Measurements from ENCODE around the gene LIN37. TPM values are rescaled to one million over a fixed set of nuclear protein-coding genes. Genes with fewer than 3 reads are reported as not detected.

The LIN37 gene
- total and polyA plus RNA-seq, 9 of the 15 experiments (the other 6 are each of a cell fraction or from before 2014, with no cell fraction given), result 1.2 to 12.5 (median 8.6) TPM

DNA sequence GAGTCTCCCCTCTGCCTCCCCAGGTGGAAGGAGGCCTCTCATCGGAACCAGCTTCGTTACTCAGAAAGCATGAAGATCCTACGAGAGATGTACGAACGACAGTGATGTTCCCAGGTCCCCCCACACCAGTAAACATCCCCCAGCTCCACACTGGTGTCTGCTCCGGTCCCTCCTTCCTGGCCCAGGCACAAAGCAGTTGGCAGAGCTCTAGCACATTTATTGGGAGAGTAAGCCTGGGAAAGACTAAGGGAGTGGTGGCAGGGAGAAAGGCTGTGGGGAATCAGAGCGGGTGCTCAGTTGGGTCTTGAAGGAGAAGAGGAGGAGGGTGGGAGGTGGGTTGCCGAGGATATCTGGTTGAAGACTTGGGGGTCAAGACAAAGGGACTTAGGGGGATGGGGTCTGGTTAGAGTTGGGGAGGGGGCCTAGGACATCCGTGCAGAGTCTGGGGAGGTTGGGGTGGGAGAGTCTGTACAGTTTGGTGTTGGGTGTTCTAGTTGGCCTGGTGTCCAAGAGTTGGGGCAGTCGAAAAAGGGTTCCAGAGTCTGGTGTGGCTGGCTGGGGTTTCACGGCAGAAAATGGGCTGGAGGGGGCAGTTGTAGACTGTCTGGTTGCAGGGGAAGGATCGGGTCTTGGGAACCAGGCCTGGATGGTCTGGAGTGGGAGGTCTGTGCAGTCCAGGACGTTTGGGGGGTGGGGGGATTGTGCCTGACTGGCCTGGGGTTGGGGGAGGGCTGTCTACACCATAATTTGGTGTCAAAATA is 6.2 kb downstream of the LIN37 start:
- H3K4me2 ChIP-seq (ENCODE audit: insufficient read depth, low read length), result no peak overlapping the region
- peaks cover 12 to 38% of the 10 kb centered on the region in 2 experiments for H3K4me1 ChIP-seq (replicated peaks in 1 of 2; ENCODE audit: control insufficient read depth in 2 of 2, insufficient read depth in 2 of 2, low read length in 2 of 2)
- BruUV-seq (replicated peaks), result no TSS peak
- H3K36me3 ChIP-seq (ENCODE audit: control insufficient read depth, insufficient read depth, low read length), result peaks cover 23% of the 10 kb centered on the region; the same call in 1 of the 3 replicates
- ChIA-PET CTCF (ENCODE audit: low intra/inter-chr PET ratio) (no interaction called here), POLR2A (interaction anchor here (1.2 to 1.3 kb wide), 2 partner anchors 9 to 115 kb away, joined by 3 to 7 read pairs; partner anchors contain the start of genes PSENEN and U2AF1L4)
- H3K9me3 ChIP-seq (replicated peaks; ENCODE audit: control insufficient read depth, insufficient read depth, low read depth, low read length), result no peaks in the 10 kb centered on the region
- intact Hi-C loops (cut with micrococcal nuclease), result no loop called here
- no peak overlapping the region for H3K4me3 ChIP-seq
- no peak overlapping the region for H2AFZ ChIP-seq (ENCODE audit: low read depth, low read length)
- H3K27ac ChIP-seq (ENCODE audit: extremely low read depth, low read depth, low read length), result no peak overlapping the region
- H3K27me3 ChIP-seq (ENCODE audit: control insufficient read depth in 2 of 2, insufficient read depth in 2 of 2, low read length in 2 of 2), result no peaks in the 10 kb centered on the region
- H3K79me2 ChIP-seq (ENCODE audit: control insufficient read depth, insufficient read depth, low read length), result peaks cover 13% of the 10 kb centered on the region
- TF ChIP-seq HMG20B (CRISPR knock-in tag; IDR thresholded peaks at IDR 0.05), result no peak
- TF ChIP-seq, protein P1, sequence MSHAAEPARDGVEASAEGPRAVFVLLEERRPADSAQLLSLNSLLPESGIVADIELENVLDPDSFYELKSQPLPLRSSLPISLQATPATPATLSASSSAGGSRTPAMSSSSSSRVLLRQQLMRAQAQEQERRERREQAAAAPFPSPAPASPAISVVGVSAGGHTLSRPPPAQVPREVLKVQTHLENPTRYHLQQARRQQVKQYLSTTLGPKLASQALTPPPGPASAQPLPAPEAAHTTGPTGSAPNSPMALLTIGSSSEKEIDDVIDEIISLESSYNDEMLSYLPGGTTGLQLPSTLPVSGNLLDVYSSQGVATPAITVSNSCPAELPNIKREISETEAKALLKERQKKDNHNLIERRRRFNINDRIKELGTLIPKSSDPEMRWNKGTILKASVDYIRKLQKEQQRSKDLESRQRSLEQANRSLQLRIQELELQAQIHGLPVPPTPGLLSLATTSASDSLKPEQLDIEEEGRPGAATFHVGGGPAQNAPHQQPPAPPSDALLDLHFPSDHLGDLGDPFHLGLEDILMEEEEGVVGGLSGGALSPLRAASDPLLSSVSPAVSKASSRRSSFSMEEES (CRISPR knock-in tag; IDR thresholded peaks at IDR 0.05), result no peak
- no peak for TF ChIP-seq POLR2AphosphoS5 (IDR thresholded peaks at IDR 0.05; ENCODE audit: control insufficient read depth, insufficient read depth, low read depth, low read length)
- no peak for TF ChIP-seq HDAC8 (tag; IDR thresholded peaks at IDR 0.05)
- TF ChIP-seq CTBP1 (IDR thresholded peaks at IDR 0.05; ENCODE audit: borderline replicate concordance), result no peak
- no peak for TF ChIP-seq CC2D1A (IDR thresholded peaks at IDR 0.05)
- no peak for TF ChIP-seq RCOR1 (IDR thresholded peaks at IDR 0.05; ENCODE audit: borderline replicate concordance in 1 of 2, low read depth in 2 of 2, low read length in 2 of 2)
- DNase-seq (ENCODE audit: extremely low read depth in 1 of 4, low spot score in 3 of 4) (no peak), ATAC-seq (no peak), FAIRE-seq (no peak)
- peak overlapping the region in 1 of 2 experiments; percentile 43; a peak in 2 of 4 replicates for H3K9ac ChIP-seq (ENCODE audit: insufficient read depth in 1 of 2, low read depth in 2 of 2, low read length in 2 of 2)
- H3K9me1 ChIP-seq (ENCODE audit: control insufficient read depth, insufficient read depth, low read length), result no peaks in the 10 kb centered on the region
- WGBS (ENCODE audit: insufficient coverage, low coverage, missing lambda C conversion rate), result 78% methylated on average over 12 of the region's 13 CpGs
- H4K20me1 ChIP-seq (replicated peaks; ENCODE audit: control insufficient read depth, insufficient read depth, low read length), result no peaks in the 10 kb centered on the region; the same call in 1 of the 2 replicates
- in situ Hi-C loops (cut with MboI), result no loop called here

Data from K562 (cell line).